OCI-LY3 (cell line): Measurements from ENCODE around the gene GHR.

Source experiments
- CTCF ChIP-seq: fragments of 200-600, 300-600 bp; sonication (generic); IDR thresholded peaks from 2 replicates; pipeline ENCODE4 v1.5.1; 2014; ENCODE audit warnings: antibody characterized with exemption, low read length, low read depth
- EZH2phosphoT487 ChIP-seq: fragments of 200-600 bp; shearing (Covaris generic); IDR thresholded peaks from 2 replicates; pipeline ENCODE4 v1.6.1; 2018; ENCODE audit warnings: antibody characterized with exemption, mixed run types, low read depth

- TF ChIP-seq CTCF (no peak), EZH2phosphoT487 (no peak)
Observed at GRCh38 chr5:42648915-42649314, 225.7 kb downstream of the GHR start.
